Inferior parietal cortex (tissue), 1 donor: ENCODE results near the gene QKI.

ENCODE experiments used
- DNase-seq: peaks from one replicate; pipeline ENCODE4 v3.0.0-alpha.2; 2016; ENCODE audit errors: extremely low spot score

The QKI gene

DNA sequence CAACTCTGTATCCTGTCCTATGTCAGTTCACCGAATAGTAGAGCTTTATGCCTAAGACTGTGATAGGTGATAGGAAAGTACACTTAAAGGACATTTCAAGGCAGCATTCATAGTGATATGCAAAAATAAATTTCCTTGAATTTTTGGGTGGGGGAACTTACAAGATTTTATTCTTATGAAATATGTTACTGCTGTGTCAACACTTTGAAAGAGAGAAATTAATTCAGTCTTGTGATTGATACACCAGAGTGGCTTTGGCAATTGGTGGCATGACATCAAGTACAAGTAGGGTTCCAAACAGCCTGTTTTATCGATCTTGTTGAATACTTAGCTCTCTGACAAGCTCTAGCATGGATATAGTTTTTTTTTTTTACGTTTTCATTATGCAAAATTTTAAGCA, 72.3 kb downstream of the QKI start:
- DNase-seq = no peak

GRCh38 chr6:163487606-163488005, 73.1 kb downstream of the QKI start:
- DNase-seq = no peak

- DNase-seq = no peak
These were observed 75.1 kb downstream of the QKI start for GRCh38 chr6:163489584-163489983.

GRCh38 chr6:163490826-163491577, 76.5 kb downstream of the QKI start:
- DNase-seq = no peak

GRCh38 chr6:163491737-163492300, 77.3 kb downstream of the QKI start:
- no peak for DNase-seq

DNA sequence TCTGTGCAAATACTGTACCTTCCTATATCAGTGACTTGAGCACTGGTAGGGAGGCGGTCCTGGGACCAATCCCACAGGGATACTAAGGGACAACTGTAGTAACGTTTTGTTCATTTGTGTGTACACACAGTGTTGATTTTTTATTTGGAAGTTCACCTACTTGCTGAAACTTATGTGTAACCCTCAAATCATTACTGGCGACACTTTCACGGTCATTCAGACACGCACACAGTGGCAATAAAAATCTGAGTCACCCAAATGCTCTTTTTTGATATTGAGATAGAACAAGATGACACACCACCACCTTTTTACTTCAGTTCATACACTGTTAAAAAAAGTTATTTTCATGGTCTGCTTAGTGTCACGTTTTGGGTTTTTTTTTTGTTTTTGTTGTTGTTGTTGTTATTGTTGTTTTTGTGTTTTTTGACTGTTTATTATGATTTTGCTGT, 79.8 kb downstream of the QKI start:
- no peak for DNase-seq

- no peak for DNase-seq
These were observed 81.7 kb downstream of the QKI start for GRCh38 chr6:163496205-163496604.

DNA sequence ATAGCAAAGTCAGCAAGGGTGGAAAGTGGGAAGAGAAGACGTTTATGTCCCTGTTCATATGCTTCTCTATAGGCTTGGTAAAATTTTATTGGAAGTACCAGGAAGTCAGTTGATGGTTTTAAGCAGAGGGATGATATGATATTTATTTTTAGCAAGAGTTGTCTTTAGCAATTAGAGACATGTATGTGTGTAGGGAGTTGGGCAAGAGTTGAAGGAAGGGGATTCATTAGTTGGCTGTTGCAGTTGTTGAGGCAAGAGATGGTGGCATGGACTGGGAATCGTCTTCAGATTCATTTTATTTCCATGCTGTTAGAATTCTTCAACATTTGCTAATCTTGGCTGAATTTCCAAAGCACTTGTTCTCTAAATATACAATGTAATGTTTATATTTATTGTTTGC, 85.6 kb downstream of the QKI start:
- DNase-seq = no peak

DNA sequence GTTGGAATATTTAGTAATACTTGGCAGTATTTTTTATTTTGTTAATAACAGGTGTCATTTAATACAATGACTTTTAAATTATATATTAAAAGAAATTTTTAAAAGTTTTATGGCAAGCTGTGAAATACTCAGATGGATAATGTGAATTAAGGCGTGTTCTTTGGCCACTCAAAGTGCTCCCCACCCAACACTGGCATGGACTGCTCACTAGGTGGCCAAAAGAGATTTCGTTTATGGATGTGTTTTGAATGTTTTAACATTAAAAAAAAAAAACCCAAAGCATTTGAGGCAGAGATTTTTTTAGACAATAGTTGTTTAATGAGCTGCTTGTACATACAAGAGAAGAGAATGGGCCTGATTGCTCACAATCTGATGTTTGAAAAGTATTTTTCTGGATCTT, 86.5 kb downstream of the QKI start:
- no peak for DNase-seq

GRCh38 chr6:163501439-163501838, 86.9 kb downstream of the QKI start:
- DNase-seq = no peak

- no peak for DNase-seq
These were observed 90.6 kb downstream of the QKI start for GRCh38 chr6:163504984-163505640.

GRCh38 chr6:163507965-163508364, 93.4 kb downstream of the QKI start:
- DNase-seq = no peak

GRCh38 chr6:163513003-163513402, 98.5 kb downstream of the QKI start:
- DNase-seq = no peak

DNA sequence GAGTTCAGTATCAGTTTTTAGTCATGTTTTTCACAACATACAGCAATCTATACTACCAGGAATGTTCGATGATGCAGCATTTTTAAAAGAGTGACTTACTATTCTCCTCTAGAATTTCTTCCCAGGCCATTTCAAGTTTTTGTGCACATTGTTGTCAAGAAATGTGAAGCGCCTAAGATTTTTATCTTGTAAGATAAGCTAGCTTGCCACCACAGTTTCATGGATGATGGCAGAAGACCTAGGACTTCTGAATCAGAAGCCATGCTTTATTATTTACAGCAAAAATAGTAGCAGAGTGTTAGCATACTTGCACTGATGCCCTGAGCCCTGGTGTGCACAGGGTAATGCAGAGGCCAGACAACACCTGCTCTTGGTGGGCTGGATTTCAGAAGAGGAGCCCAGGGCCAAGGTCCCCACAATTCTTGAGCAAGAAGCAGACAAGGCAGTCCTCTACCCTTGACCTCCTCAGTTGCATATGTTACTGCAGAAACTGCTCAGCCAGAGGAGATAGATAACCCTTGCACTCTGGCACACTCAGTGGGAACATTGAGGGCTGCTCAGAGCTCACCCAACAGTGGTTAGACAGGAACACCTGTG, 99.2 kb downstream of the QKI start:
- no peak for DNase-seq

- DNase-seq = no peak
These were observed 102.4 kb downstream of the QKI start for GRCh38 chr6:163516908-163517307.

DNA sequence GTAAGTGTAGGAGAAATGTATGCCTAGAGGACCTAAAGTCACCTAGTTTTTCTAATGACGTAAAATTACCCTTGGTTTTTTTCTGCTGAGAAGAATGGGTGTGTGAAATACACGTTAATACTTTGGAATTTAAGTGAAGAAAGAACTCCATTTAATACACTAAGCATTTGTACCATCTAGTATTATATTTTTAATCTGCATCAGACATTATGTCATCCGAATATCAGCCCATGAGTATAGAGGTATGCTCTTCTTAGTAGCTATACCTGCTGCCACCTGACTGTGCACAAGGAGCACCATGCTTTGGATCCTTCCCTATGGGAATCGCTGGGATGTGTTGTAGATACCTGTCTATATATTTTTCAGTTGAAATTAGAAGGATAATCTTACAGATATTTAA, 106.4 kb downstream of the QKI start:
- no peak for DNase-seq

DNA sequence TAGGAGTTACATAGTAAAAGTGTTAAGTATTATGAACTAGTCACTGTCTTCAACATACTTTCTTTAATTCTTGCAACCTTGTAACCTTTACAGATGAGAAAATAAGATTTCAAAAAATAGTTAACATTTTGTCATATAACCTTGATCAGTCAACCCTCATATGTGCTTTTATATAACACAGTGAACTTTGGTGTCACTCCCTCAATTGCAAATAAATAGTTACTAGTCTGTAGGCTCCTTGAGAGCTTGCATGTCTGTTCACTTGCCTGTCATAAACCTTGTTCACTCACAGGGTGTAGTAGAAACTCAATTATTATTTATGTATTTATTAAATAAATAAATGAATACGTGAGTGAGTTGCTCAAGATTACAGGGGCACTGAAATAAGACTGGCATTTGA, 107.5 kb downstream of the QKI start:
- DNase-seq = no peak

DNA sequence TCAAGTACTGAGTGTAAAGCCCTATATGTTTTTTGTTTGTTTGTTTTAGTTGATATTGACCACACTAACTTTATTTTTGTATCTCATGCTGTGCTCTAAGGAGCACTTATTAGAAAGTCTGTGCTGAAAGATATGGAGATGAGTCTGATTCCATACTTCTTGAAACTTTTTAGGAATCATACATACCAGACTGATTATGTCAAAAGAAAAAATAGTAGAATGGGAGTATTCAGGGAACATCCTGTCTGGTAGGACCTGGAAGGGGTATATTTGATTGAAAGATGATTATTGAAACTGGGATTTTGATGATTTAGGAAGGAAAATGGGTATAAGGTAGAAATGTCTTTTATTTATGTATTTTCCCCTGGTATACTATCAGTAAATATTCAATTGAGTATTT, 111.4 kb downstream of the QKI start:
- DNase-seq = no peak

GRCh38 chr6:163526346-163526745, 111.8 kb downstream of the QKI start:
- DNase-seq = no peak

DNA sequence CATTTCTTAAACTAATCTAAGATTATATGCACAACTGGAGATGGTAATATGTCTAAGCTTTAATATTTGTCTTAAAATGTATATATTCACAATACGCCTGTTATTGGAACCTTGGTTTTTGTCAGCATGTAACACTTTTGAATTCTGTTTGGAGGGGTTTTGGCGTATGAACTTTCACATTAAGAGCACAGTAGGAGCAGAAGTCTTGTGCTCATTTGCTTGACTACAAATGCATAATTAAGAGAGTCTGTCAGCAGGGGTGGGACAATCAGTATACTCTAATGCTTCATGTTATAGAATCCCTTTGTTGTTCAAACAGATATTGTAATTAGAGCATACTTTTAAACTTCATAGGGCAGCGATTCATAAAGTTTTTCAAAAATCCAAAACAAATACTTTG, 112.8 kb downstream of the QKI start:
- DNase-seq = no peak

GRCh38 chr6:163529605-163530004, 115.1 kb downstream of the QKI start:
- DNase-seq = no peak

DNA sequence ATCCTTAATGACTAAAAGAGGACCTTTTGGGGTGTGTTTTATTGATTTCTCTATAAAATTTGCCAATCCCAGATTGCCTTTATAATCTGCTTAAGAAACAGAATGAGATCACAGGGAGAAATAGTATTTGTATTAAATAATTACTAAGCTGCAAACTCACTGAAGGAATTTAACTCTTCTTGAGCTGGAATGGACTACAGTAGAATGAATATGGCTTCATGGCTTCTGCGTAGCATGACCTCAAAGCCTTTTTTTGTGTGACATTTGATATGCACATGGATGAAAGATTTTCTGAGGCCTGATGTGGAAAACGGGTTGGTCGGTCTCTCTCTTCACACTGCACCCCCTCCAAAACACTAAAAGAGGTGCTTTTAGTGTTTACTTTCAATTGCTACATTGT, 115.9 kb downstream of the QKI start:
- DNase-seq = no peak

- DNase-seq = no peak
These were observed 116.6 kb downstream of the QKI start for GRCh38 chr6:163531122-163531521.
